Neural cell (in vitro differentiated cells): ENCODE results near the gene TRMT6. TPM values are rescaled to one million over a fixed set of nuclear protein-coding genes. Genes with fewer than 3 reads are reported as not detected.

Experiments
- H2AFZ ChIP-seq: fragments of 200-600, 300-800 bp; sonication (generic), shearing (Covaris generic); 2 replicates; pipeline ENCODE4 v1.6.0; 2014; ENCODE audit warnings: low read depth, mild to moderate bottlenecking, antibody characterized with exemption, low read length, moderate library complexity
- H3F3A ChIP-seq: fragments of 200-600 bp; shearing (Covaris generic); 2 replicates; pipeline ENCODE4 v1.6.1; 2016; ENCODE audit warnings: mild to moderate bottlenecking, moderate library complexity, mixed read lengths, antibody characterized with exemption, low read length; ENCODE audit not compliant: insufficient read depth, poor library complexity, severe bottlenecking
- H3K27ac ChIP-seq: fragments of 200-600, 300-800 bp; sonication (generic), shearing (Covaris generic); 2 replicates; pipeline ENCODE4 v1.5.1; 2014; ENCODE audit warnings: mild to moderate bottlenecking, low read length, moderate library complexity
- H3K27me3 ChIP-seq: fragments of 300-800, 200-600 bp; sonication (generic), shearing (Covaris generic); 2 replicates; pipeline ENCODE4 v1.6.0; 2014; ENCODE audit warnings: mild to moderate bottlenecking, low read depth, low read length, moderate library complexity; ENCODE audit not compliant: insufficient read depth
- H3K36me3 ChIP-seq: fragments of 300-800, 200-600 bp; sonication (generic), shearing (Covaris generic); 2 replicates; pipeline ENCODE4 v1.5.1; 2014; ENCODE audit warnings: mild to moderate bottlenecking, antibody characterized with exemption, low read length, moderate library complexity; ENCODE audit not compliant: insufficient read depth
- H3K4me2 ChIP-seq: fragments of 300-800, 200-600 bp; sonication (generic), shearing (Covaris generic); 2 replicates; pipeline ENCODE4 v1.6.0; 2014; ENCODE audit warnings: mild to moderate bottlenecking, low read length
- H3K4me3 ChIP-seq: fragments of 300-800, 200-600 bp; sonication (generic), shearing (Covaris generic); 2 replicates; pipeline ENCODE4 v1.5.1; 2014; ENCODE audit warnings: mild to moderate bottlenecking, low read length, moderate library complexity
- H3K79me2 ChIP-seq: fragments of 200-600 bp; shearing (Covaris generic); replicated peaks from 2 replicates; pipeline ENCODE4 v1.6.0; 2014; ENCODE audit warnings: mild to moderate bottlenecking, low read length, moderate library complexity; ENCODE audit not compliant: insufficient read depth
- H3K9ac ChIP-seq: fragments of 300-800, 200-600 bp; sonication (generic), shearing (Covaris generic); 2 replicates; pipeline ENCODE4 v1.6.1; 2016; ENCODE audit warnings: mild to moderate bottlenecking, low read length, mixed read lengths
- H3K9me2 ChIP-seq: fragments of 200-600 bp; shearing (Covaris generic); 2 replicates; pipeline ENCODE4 v1.6.1; 2016; ENCODE audit warnings: mild to moderate bottlenecking, low read length, mixed read lengths; ENCODE audit not compliant: insufficient read depth
- H3K9me3 ChIP-seq: fragments of 200-600, 300-800 bp; sonication (generic), shearing (Covaris generic); 2 replicates; pipeline ENCODE4 v1.6.1; 2016; ENCODE audit warnings: mild to moderate bottlenecking, mixed run types, low read length, moderate library complexity, mixed read lengths
- H4K20me1 ChIP-seq: fragments of 200-600 bp; shearing (Covaris generic); 2 replicates; pipeline ENCODE4 v1.6.1; 2016; ENCODE audit warnings: mild to moderate bottlenecking, mixed run types; ENCODE audit not compliant: insufficient read depth
- EP300 ChIP-seq: fragments of 450-650 bp; conservative IDR thresholded peaks from 2 replicates; pipeline ENCODE4 v1.6.1; 2014; ENCODE audit warnings: antibody characterized with exemption, mild to moderate bottlenecking, moderate library complexity; ENCODE audit not compliant: poor library complexity, severe bottlenecking
- EZH2 ChIP-seq: fragments of 200-600, 300-800 bp; shearing (Covaris generic), sonication (generic); IDR thresholded peaks from 2 replicates; pipeline ENCODE4 v1.6.1; 2014; ENCODE audit warnings: antibody characterized with exemption, low read length, borderline replicate concordance, mild to moderate bottlenecking; ENCODE audit not compliant: insufficient read depth, poor library complexity, severe bottlenecking
- MXI1 ChIP-seq: fragments of 450-650 bp; conservative IDR thresholded peaks from 2 replicates; pipeline ENCODE4 v1.6.1; 2014; ENCODE audit warnings: antibody characterized with exemption, mild to moderate bottlenecking; ENCODE audit not compliant: poor library complexity, severe bottlenecking
- POLR2AphosphoS5 ChIP-seq: IDR thresholded peaks from 2 replicates; pipeline ENCODE4 v1.6.1; 2012
- RAD21 ChIP-seq: fragments of 450-650 bp; conservative IDR thresholded peaks from 2 replicates; pipeline ENCODE4 v1.6.1; 2014; ENCODE audit warnings: antibody characterized with exemption, mild to moderate bottlenecking, moderate library complexity
- REST ChIP-seq: IDR thresholded peaks from 2 replicates; pipeline ENCODE4 v1.6.1; 2012; ENCODE audit warnings: borderline replicate concordance
- SMC3 ChIP-seq: fragments of 450-650 bp; conservative IDR thresholded peaks from 2 replicates; pipeline ENCODE4 v1.6.1; 2014; ENCODE audit warnings: antibody characterized with exemption, mild to moderate bottlenecking, moderate library complexity; ENCODE audit not compliant: poor library complexity
- TAF1 ChIP-seq: IDR thresholded peaks from 2 replicates; pipeline ENCODE4 v1.6.1; 2012; ENCODE audit warnings: low read depth
- polyA plus RNA-seq: library from polyadenylated mRNA; depleted of rRNA; stranded (reverse); fragments of >200 nt; gene quantifications from 2 replicates; pipeline ENCODE4 v1.2.3, GENCODE V29; 2014
- TF ChIP-seq, protein P1 (sequence below): fragments of 450-650 bp; IDR thresholded peaks from 2 replicates; pipeline ENCODE4 v1.5.1; 2014; ENCODE audit warnings: antibody characterized with exemption, mild to moderate bottlenecking, moderate library complexity; ENCODE audit not compliant: poor library complexity, severe bottlenecking

Gene TRMT6
- polyA plus RNA-seq, 1 donor from 2014 or later: 19.1 TPM

- Histone ChIP-seq H3K4me2 (no peak overlapping the region), H3K4me3 (no peak overlapping the region), H3K27me3 (no peaks in the 10 kb centered on the region), H3K27ac (no peak overlapping the region), H3K79me2 (peaks cover 6% of the 10 kb centered on the region), H2AFZ (no peak overlapping the region), H3K9ac (no peak overlapping the region), H4K20me1 (no peaks in the 10 kb centered on the region), H3K36me3 (peaks cover 5% of the 10 kb centered on the region), H3K9me3 (no peaks in the 10 kb centered on the region), H3K9me2 (no peaks in the 10 kb centered on the region), H3F3A (peaks cover 9% of the 10 kb centered on the region)
- no peak for TF ChIP-seq EP300
- TF ChIP-seq POLR2AphosphoS5: no peak
- TF ChIP-seq RAD21: no peak
- no peak for TF ChIP-seq SMC3
- no peak for TF ChIP-seq MXI1
- TF ChIP-seq REST: no peak
- no peak for TF ChIP-seq EZH2
- TF ChIP-seq TAF1: no peak
- TF ChIP-seq, protein P1, sequence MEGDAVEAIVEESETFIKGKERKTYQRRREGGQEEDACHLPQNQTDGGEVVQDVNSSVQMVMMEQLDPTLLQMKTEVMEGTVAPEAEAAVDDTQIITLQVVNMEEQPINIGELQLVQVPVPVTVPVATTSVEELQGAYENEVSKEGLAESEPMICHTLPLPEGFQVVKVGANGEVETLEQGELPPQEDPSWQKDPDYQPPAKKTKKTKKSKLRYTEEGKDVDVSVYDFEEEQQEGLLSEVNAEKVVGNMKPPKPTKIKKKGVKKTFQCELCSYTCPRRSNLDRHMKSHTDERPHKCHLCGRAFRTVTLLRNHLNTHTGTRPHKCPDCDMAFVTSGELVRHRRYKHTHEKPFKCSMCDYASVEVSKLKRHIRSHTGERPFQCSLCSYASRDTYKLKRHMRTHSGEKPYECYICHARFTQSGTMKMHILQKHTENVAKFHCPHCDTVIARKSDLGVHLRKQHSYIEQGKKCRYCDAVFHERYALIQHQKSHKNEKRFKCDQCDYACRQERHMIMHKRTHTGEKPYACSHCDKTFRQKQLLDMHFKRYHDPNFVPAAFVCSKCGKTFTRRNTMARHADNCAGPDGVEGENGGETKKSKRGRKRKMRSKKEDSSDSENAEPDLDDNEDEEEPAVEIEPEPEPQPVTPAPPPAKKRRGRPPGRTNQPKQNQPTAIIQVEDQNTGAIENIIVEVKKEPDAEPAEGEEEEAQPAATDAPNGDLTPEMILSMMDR: no peak
Measured at GRCh38 chr20:5914859-5915258, 35.5 kb downstream of the TRMT6 start.

- no peak for TF ChIP-seq TAF1
- TF ChIP-seq, protein P1: no peak
- no peak for TF ChIP-seq EZH2
- TF ChIP-seq RAD21: no peak
- no peak for TF ChIP-seq REST
- no peak for TF ChIP-seq EP300
- TF ChIP-seq POLR2AphosphoS5: no peak
- TF ChIP-seq SMC3: no peak
- TF ChIP-seq MXI1: no peak
- H3K4me3 ChIP-seq: peak overlapping the region; percentile 95
- peaks cover 6% of the 10 kb centered on the region for H3K79me2 ChIP-seq
- H3K27ac ChIP-seq: no peak overlapping the region
- no peak overlapping the region for H2AFZ ChIP-seq
- H3K9ac ChIP-seq: no peak overlapping the region
- H3K27me3 ChIP-seq: no peaks in the 10 kb centered on the region
- H3K9me3 ChIP-seq: no peaks in the 10 kb centered on the region
- peak overlapping the region; percentile 86 for H3K4me2 ChIP-seq
- peaks cover 9% of the 10 kb centered on the region for H3F3A ChIP-seq
- H4K20me1 ChIP-seq: no peaks in the 10 kb centered on the region
- H3K9me2 ChIP-seq: no peaks in the 10 kb centered on the region
- H3K36me3 ChIP-seq: peaks cover 5% of the 10 kb centered on the region
Measured at GRCh38 chr20:5913166-5913565, 37.2 kb downstream of the TRMT6 start.
